NCI-H82 (cell line): ENCODE data around the gene ERO1B.
"Not testable (repeated sequence)": the region's sequence is repeated elsewhere in the genome, so short reads cannot be mapped to it uniquely, and the experiment has no call there.

ENCODE experiments used
- DNase-seq: peaks from one replicate; lab custom pipeline; 2025; lab: John Stamatoyannopoulos, UW

The ERO1B gene

GRCh38 chr1:236251587-236251986 is 30.2 kb downstream of the ERO1B start:
- DNase-seq: no peak

- DNase-seq: no peak
Observed at GRCh38 chr1:236247286-236247685, 34.5 kb downstream of the ERO1B start.

- no peak for DNase-seq
Observed at GRCh38 chr1:236242568-236242967, 39.2 kb downstream of the ERO1B start.

DNA sequence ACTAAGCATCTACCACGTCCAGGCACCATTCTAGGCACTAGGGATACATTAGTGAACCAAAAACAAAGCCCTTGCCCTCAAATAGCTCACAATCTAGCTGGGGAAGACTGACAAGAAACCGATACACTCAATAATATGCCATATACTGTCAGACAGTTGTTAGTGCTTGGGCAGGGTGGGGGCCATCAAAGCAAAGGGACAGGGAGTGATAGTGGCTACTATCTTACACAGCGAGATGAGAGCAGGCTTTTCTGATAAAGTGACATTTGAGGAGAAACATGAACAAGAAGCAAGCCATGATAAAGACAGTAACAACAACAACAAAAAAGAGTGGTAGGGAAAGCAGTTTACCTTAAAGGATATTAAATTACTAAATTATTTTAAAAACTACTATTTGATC is 41.1 kb downstream of the ERO1B start:
- no peak for DNase-seq

GRCh38 chr1:236239092-236239585 is 42.6 kb downstream of the ERO1B start:
- DNase-seq: no peak

GRCh38 chr1:236235116-236235515 is 46.6 kb downstream of the ERO1B start:
- DNase-seq: no peak

DNA sequence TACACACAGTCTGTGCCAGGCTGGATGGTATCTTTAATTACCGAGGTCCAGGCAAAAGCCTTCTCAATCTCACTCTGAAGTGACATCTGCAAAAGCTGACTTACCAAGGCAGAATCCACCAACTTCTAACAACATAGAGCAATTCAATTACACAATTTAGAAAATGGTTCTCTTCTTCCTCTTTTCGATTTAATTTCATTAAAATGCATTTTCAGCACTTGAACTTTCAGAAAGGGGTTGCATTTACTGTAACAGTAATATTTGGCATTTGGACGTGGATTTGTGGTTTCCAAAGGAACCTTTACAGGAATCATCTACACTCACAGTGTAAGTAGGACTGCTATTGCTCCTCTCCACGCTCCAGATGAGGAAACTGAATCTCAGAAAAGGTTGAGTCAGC is 53.3 kb downstream of the ERO1B start:
- no peak for DNase-seq

- DNase-seq: no peak
Observed at GRCh38 chr1:236222632-236223031, 59.1 kb downstream of the ERO1B start.

GRCh38 chr1:236220473-236220872 is 61.3 kb downstream of the ERO1B start:
- DNase-seq: no peak

- DNase-seq: no peak
Observed at GRCh38 chr1:236214761-236215160, 67.0 kb downstream of the ERO1B start.

GRCh38 chr1:236213534-236213933 is 68.2 kb downstream of the ERO1B start:
- no peak for DNase-seq

GRCh38 chr1:236211815-236212214 is 69.9 kb downstream of the ERO1B start:
- peak; percentile 54 for DNase-seq

- DNase-seq: no peak
Observed at GRCh38 chr1:236209713-236210112, 72.0 kb downstream of the ERO1B start.

- DNase-seq: no peak
Observed at GRCh38 chr1:236209185-236209584, 72.6 kb downstream of the ERO1B start.

DNA sequence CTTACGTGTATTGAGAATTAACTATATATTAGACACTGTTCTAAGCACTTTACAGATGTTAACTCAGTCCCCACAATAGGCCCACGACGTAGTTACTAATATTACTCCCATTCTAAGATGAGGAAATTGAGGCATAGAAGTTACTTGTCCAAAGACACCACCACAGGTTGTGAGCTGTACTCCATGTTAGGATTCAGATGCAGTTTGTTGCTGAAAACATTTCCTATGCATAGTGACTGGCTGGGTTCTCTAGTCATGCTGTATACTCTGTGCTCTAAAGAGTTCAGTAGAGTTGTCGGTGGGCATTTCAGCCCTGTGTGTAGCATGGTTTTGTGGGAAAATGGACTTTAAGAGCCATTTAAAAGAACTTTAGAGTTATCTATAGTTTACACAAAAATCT is 74.2 kb downstream of the ERO1B start:
- DNase-seq: no peak

GRCh38 chr1:236207121-236207520 is 74.6 kb downstream of the ERO1B start:
- no peak for DNase-seq

- no peak for DNase-seq
Observed at GRCh38 chr1:236206548-236206947, 75.2 kb downstream of the ERO1B start.

DNA sequence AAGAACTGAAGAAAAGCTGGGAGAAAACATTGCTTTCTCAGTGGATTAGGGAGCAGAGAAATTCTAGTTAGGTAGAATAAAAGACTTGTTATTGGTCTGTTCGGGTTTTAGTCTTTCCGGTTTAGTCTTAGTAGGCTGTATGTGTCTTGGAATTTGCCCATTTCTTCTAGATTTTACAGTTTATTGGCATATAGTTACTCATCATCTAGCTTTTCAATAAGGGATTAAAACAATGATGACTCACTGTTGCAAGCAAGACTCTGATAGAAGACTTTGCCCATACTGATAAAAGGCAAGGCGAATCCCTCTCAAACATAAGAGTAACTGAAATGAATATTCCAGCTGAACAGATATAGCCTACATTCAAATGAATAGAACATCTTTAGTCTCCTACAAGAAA is 77.1 kb downstream of the ERO1B start:
- no peak for DNase-seq

DNA sequence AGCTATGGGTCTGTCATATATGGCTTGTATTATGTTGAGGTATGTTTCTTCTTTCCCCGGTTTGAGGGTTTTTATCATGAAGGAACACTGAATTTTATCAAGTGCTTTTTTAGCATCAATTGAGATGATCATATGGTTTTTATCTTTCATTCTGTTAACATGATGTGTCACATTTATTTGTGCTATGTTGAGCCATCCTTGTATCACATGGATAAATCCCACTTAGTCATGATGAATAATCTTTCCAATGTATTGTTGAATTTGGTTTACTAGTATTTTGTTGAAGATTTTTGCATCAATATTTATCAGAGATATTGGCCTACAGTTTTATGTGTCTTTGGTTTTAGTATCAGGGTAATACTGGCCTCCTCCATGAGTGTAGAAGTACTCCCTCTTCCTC is 77.7 kb downstream of the ERO1B start:
- no peak for DNase-seq

- no peak for DNase-seq
Observed at GRCh38 chr1:236201786-236202185, 80.0 kb downstream of the ERO1B start.

- no peak for DNase-seq
Observed at GRCh38 chr1:236200925-236201324, 80.8 kb downstream of the ERO1B start.

GRCh38 chr1:236193184-236193583 is 88.6 kb downstream of the ERO1B start:
- DNase-seq: no peak

DNA sequence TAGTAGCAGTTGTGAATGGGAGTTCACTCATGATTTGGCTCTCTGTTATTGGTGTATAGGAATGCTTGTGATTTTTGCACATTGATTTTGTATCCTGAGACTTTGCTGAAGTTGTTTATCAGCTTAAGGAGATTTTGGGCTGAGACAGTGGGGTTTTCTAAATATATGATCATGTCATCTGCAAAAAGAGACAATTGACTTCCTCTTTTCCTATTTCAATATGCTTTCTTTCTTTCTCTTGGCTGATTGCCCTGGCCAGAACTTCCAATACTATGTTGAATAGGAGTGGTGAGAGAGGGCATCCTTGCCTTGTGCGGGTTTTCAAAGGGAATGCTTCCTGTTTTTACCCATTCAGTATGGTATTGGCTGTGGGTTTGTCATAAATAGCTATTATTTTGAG is 93.7 kb downstream of the ERO1B start:
- not testable (repeated sequence) for DNase-seq

GRCh38 chr1:236186471-236186870 is 95.3 kb downstream of the ERO1B start:
- not testable (repeated sequence) for DNase-seq

GRCh38 chr1:236185687-236186086 is 96.1 kb downstream of the ERO1B start:
- no peak for DNase-seq
